Measurements from ENCODE around the gene GPI.
"Not testable (repeated sequence)": the region's sequence is repeated elsewhere in the genome, so short reads cannot be mapped to it uniquely, and the experiment has no call there.

- not testable (repeated sequence) for TF ChIP-seq JUNB (CRISPR knock-in tag; conservative IDR thresholded peaks at IDR 0.05); EZH2 (IDR thresholded peaks at IDR 0.05; ENCODE audit: borderline replicate concordance, low read depth, low read length); HMGN3 (IDR thresholded peaks at IDR 0.05; ENCODE audit: borderline replicate concordance, extremely low read depth, insufficient read length, low read depth, low read length); PML (IDR thresholded peaks at IDR 0.05; ENCODE audit: low read length); ELK1 (CRISPR knock-in tag; IDR thresholded peaks at IDR 0.05); ATF3 (IDR thresholded peaks at IDR 0.05); ATF3 (CRISPR knock-in tag; conservative IDR thresholded peaks at IDR 0.05); RFX1 (IDR thresholded peaks at IDR 0.05); ZNF274 (IDR thresholded peaks at IDR 0.05; ENCODE audit: borderline replicate concordance, low read depth, low read length); POLR2AphosphoS5 (IDR thresholded peaks at IDR 0.05; ENCODE audit: control insufficient read depth, insufficient read depth, low read depth, low read length); STAG1 (CRISPR knock-in tag; IDR thresholded peaks at IDR 0.05; ENCODE audit: borderline replicate concordance); ZBTB43 (CRISPR knock-in tag; IDR thresholded peaks at IDR 0.05); FOXA1 (IDR thresholded peaks at IDR 0.05; ENCODE audit: borderline replicate concordance); MAFK (IDR thresholded peaks at IDR 0.05; ENCODE audit: low read length); IRF1 (CRISPR knock-in tag; IDR thresholded peaks at IDR 0.05; ENCODE audit: borderline replicate concordance)
These were observed 35.8 kb downstream of the GPI start for GRCh38 chr19:34400844-34401243.

Data from K562 (cell line).